Stimulated activated CD8-positive, alpha-beta memory T cell treated with anti-CD3 and anti-CD28 coated beads, Interleukin-12 subunit alpha, Interleukin-12 subunit beta, amount 100 ng/mL, for 1 hour (primary cell): Measurements from ENCODE around the gene CDH8.
"Not testable (repeated sequence)": the region's sequence is repeated elsewhere in the genome, so short reads cannot be mapped to it uniquely, and the experiment has no call there.

Source experiments
- DNase-seq: peaks from one replicate; pipeline ENCODE4 v3.0.0-alpha.2; 2020; ENCODE audit warnings: low read depth

Gene CDH8

GRCh38 chr16:61936522-61936921, 99.7 kb downstream of the CDH8 start:
- no peak for DNase-seq

GRCh38 chr16:61934601-61935000, 101.6 kb downstream of the CDH8 start:
- DNase-seq = no peak

- DNase-seq = no peak
These were observed 106.5 kb downstream of the CDH8 start for GRCh38 chr16:61929776-61930175.

- no peak for DNase-seq
These were observed 109.5 kb downstream of the CDH8 start for GRCh38 chr16:61926766-61927165.

- no peak for DNase-seq
These were observed 112.6 kb downstream of the CDH8 start for GRCh38 chr16:61923629-61924028.

- DNase-seq = no peak
These were observed 114.9 kb downstream of the CDH8 start for GRCh38 chr16:61921373-61921772.

GRCh38 chr16:61917865-61918826, 118.1 kb downstream of the CDH8 start:
- DNase-seq = not testable (repeated sequence)

- no peak for DNase-seq
These were observed 120.7 kb downstream of the CDH8 start for GRCh38 chr16:61915569-61915968.

- no peak for DNase-seq
These were observed 127.2 kb downstream of the CDH8 start for GRCh38 chr16:61909074-61909473.

- no peak for DNase-seq
These were observed 127.8 kb downstream of the CDH8 start for GRCh38 chr16:61908426-61908825.

GRCh38 chr16:61901689-61902088, 134.5 kb downstream of the CDH8 start:
- no peak for DNase-seq

- DNase-seq = no peak
These were observed 135.8 kb downstream of the CDH8 start for GRCh38 chr16:61900482-61900881.

GRCh38 chr16:61897657-61898056, 138.6 kb downstream of the CDH8 start:
- no peak for DNase-seq

GRCh38 chr16:61892531-61892930, 143.7 kb downstream of the CDH8 start:
- no peak for DNase-seq

GRCh38 chr16:61891460-61891859, 144.8 kb downstream of the CDH8 start:
- DNase-seq = no peak

- DNase-seq = no peak
These were observed 145.9 kb downstream of the CDH8 start for GRCh38 chr16:61890386-61890785.

- no peak for DNase-seq
These were observed 148.3 kb downstream of the CDH8 start for GRCh38 chr16:61887903-61888302.

- DNase-seq = no peak
These were observed 150.9 kb downstream of the CDH8 start for GRCh38 chr16:61885343-61885742.

GRCh38 chr16:61879306-61879705, 156.9 kb downstream of the CDH8 start:
- no peak for DNase-seq

- no peak for DNase-seq
These were observed 158.8 kb downstream of the CDH8 start for GRCh38 chr16:61877436-61877835.

- DNase-seq = no peak
These were observed 163.5 kb downstream of the CDH8 start for GRCh38 chr16:61872778-61873119.

GRCh38 chr16:61871837-61872777, 164.1 kb downstream of the CDH8 start:
- no peak for DNase-seq
